PC-9 (cell line): Measurements from ENCODE around the gene CCDC88C. TPM values are rescaled to one million over a fixed set of nuclear protein-coding genes. Genes with fewer than 3 reads are reported as not detected.

Experiments
- BruUV-seq: library from RNA; stranded (reverse); fragments of 400-500 nt; replicated peaks from 2 replicates; lab custom pipeline; 2021; lab: Mats Ljungman, UMichigan
- CTCF ChIA-PET: fragments of 300-600 bp; sonication (Branson Sonifier 250); formaldehyde crosslinking; loops from one replicate; lab custom pipeline; 2022; ENCODE audit warnings: antibody characterized with exemption; lab: Charles Lee
- POLR2A ChIA-PET: fragments of 300-600 bp; sonication (Branson Sonifier 250); formaldehyde crosslinking; loops from one replicate; lab custom pipeline; 2022; ENCODE audit warnings: antibody characterized with exemption; ENCODE audit not compliant: unreplicated experiment; lab: Charles Lee
- DNase-seq, 2 experiments: peaks; one replicate each; pipeline versions ENCODE4 v3.0.0 to v3.0.0-alpha.2; 2015 to 2022; ENCODE audit warnings: mixed read lengths in 1 of 2
- H2AFZ ChIP-seq: fragments of 200-600 bp; sonication (generic); 2 replicates; pipeline ENCODE4 v1.8.1; 2017; ENCODE audit warnings: antibody characterized with exemption
- H3F3A ChIP-seq: fragments of 200-600 bp; sonication (generic); 2 replicates; pipeline ENCODE4 v1.8.1; 2017; ENCODE audit warnings: antibody characterized with exemption, mild to moderate bottlenecking, low read depth; ENCODE audit not compliant: insufficient read depth
- H3K27ac ChIP-seq: fragments of 200-600 bp; sonication (generic); 2 replicates; pipeline ENCODE4 v1.6.1; 2016; ENCODE audit warnings: mixed run types
- H3K27me3 ChIP-seq: fragments of 200-600 bp; sonication (generic); 2 replicates; pipeline ENCODE4 v1.6.1; 2016; ENCODE audit warnings: low read depth, mixed run types; ENCODE audit not compliant: insufficient read depth
- H3K36me3 ChIP-seq: fragments of 200-600 bp; sonication (generic); 2 replicates; pipeline ENCODE4 v1.6.1; 2016; ENCODE audit warnings: low read depth, mixed run types
- H3K4me1 ChIP-seq: fragments of 200-600 bp; sonication (generic); replicated peaks from 2 replicates; pipeline ENCODE4 v1.6.1; 2016; ENCODE audit warnings: mixed run types; ENCODE audit not compliant: insufficient read depth
- H3K4me2 ChIP-seq: fragments of 200-600 bp; sonication (generic); 2 replicates; pipeline ENCODE4 v1.6.1; 2017; ENCODE audit warnings: mixed run types
- H3K4me3 ChIP-seq: fragments of 200-600 bp; sonication (generic); 2 replicates; pipeline ENCODE4 v1.6.1; 2016; ENCODE audit warnings: mixed run types
- H3K79me2 ChIP-seq: fragments of 200-600 bp; sonication (generic); 2 replicates; pipeline ENCODE4 v1.6.1; 2017; ENCODE audit warnings: low read depth, mixed run types
- H3K9me2 ChIP-seq: fragments of 200-600 bp; sonication (generic); 2 replicates; pipeline ENCODE4 v1.8.1; 2017; ENCODE audit warnings: mild to moderate bottlenecking; ENCODE audit not compliant: insufficient read depth
- H3K9me3 ChIP-seq: fragments of 200-600 bp; sonication (generic); 2 replicates; pipeline ENCODE4 v1.8.1; 2016; ENCODE audit warnings: low read depth; ENCODE audit not compliant: insufficient read depth
- H4K20me1 ChIP-seq: fragments of 200-600 bp; sonication (generic); 2 replicates; pipeline ENCODE4 v1.8.1; 2017; ENCODE audit not compliant: insufficient read depth
- CTCF ChIP-seq: fragments of 200-600 bp; sonication (generic); conservative IDR thresholded peaks from 2 replicates; pipeline ENCODE4 v1.6.1; 2017; ENCODE audit warnings: mixed run types, antibody characterized with exemption, mild to moderate bottlenecking, moderate library complexity
- EZH2 ChIP-seq: fragments of 200-600 bp; sonication (generic); IDR thresholded peaks from 2 replicates; pipeline ENCODE4 v1.8.0; 2017; ENCODE audit warnings: antibody characterized with exemption, low read depth
- intact Hi-C: fragments of 100-400 bp; cut with micrococcal nuclease; formaldehyde crosslinking; loops from one replicate; pipeline ENCODE4 v1.10.0; 2022; ENCODE audit not compliant: unreplicated experiment
- total RNA-seq: library from RNA; stranded (reverse); gene quantifications from 2 replicates; pipeline ENCODE4 v1.2.3, GENCODE V29; 2021

The CCDC88C gene
- total RNA-seq, 1 experiment from 2014 or later = 7.4 TPM

DNA sequence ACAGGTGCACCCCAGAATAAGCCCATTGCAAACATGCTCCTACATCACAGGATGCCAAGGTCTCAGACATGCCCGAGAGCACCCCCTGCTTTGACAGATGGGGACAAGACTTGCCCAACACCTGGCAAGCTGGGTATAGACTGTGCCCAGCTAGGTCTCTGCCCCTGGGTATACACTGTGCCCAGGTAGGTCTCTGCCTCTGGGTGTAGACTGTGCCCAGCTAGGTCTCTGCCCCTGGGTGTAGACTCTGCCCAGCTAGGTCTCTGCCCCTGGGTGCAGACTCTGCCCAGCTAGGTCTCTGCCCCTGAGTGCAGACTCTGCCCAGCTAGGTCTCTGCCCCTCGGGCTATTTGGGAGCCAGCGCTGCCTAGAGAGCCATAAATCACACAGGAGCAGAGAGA lies 85.9 kb downstream of the CCDC88C start:
- DNase-seq = no peak
- no peaks in the 10 kb centered on the region for H3K9me3 ChIP-seq
- TF ChIP-seq EZH2 (no peak), CTCF (no peak)
- no peaks in the 10 kb centered on the region for H3K79me2 ChIP-seq
- H3K9me2 ChIP-seq = no peaks in the 10 kb centered on the region
- no peaks in the 10 kb centered on the region for H3K27me3 ChIP-seq
- CTCF ChIA-PET = no interaction called here
- intact Hi-C loops = no loop called here
- no peak overlapping the region for H3K4me2 ChIP-seq
- BruUV-seq = no TSS peak
- no peaks in the 10 kb centered on the region for H3F3A ChIP-seq
- H3K36me3 ChIP-seq = no peaks in the 10 kb centered on the region
- no peaks in the 10 kb centered on the region for H4K20me1 ChIP-seq
- H3K4me1 ChIP-seq = no peaks in the 10 kb centered on the region
- no peak overlapping the region for H3K4me3 ChIP-seq
- no peak overlapping the region for H2AFZ ChIP-seq
- no peak overlapping the region for H3K27ac ChIP-seq
- POLR2A ChIA-PET = no interaction called here

DNA sequence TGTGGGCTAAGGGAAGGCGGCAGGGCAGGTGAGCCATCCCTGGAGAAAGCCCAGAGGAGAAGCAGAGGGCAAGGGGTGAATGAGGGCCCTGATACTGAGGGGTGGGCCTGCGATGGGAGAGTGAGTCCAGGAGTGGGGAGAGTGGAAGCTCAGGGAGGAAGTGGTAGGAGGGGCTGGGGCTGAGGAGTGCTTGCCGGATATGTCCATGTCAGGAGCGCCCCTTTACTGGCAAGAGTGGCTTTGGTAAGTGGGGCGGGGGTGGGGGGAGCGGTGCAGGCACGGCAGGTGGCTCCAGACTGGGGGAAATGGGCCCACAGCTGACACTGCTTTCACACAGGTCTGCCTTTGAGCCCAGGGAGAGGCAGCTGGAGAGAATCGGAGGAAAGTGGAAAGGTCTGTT lies 86.8 kb downstream of the CCDC88C start:
- DNase-seq = no peak
- Histone ChIP-seq H2AFZ (no peak overlapping the region), H3K4me2 (no peak overlapping the region), H3K27ac (no peak overlapping the region), H3F3A (no peaks in the 10 kb centered on the region), H3K27me3 (no peaks in the 10 kb centered on the region), H4K20me1 (no peaks in the 10 kb centered on the region), H3K4me3 (no peak overlapping the region), H3K9me2 (no peaks in the 10 kb centered on the region), H3K36me3 (no peaks in the 10 kb centered on the region), H3K79me2 (no peaks in the 10 kb centered on the region), H3K4me1 (no peaks in the 10 kb centered on the region), H3K9me3 (no peaks in the 10 kb centered on the region)
- intact Hi-C loops = no loop called here
- ChIA-PET CTCF (no interaction called here), POLR2A (no interaction called here)
- TF ChIP-seq CTCF = no peak
- no TSS peak for BruUV-seq

DNA sequence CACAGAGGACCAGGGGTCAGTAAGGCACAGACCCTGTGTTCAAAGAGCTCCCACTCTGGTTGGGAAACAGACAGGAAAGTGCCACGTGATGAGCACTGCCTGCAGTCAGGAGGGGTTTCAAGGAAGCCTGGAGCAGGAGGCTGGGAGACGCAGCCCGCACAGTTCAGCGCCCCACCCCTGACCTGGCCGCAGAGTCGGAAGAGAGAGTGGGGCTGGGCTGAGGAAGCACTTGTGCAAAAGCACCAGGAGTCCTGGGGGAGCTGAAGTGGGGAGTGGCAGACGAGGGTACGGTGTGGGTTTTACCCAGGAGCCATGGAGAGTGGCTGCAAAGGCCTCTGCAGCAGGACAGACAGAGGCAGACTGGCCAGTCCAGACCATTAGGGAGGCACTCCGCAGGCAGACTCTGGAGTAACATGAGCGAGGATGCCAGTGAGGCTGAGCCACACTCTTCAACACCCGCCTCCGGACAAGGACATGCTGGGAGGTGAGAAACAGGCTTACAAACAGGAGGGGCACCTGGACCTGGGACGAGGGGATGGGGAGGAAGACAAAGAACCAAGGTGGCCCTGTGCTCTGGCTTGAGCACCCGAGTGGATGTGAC lies 87.4 kb downstream of the CCDC88C start:
- ChIA-PET POLR2A (no interaction called here), CTCF (no interaction called here)
- no peak for DNase-seq
- TF ChIP-seq CTCF = no peak
- no peak for TF ChIP-seq EZH2
- no peaks in the 10 kb centered on the region for H3K36me3 ChIP-seq
- no peak overlapping the region for H3K4me2 ChIP-seq
- no peak overlapping the region for H2AFZ ChIP-seq
- no peaks in the 10 kb centered on the region for H4K20me1 ChIP-seq
- H3K9me2 ChIP-seq = no peaks in the 10 kb centered on the region
- H3K79me2 ChIP-seq = no peaks in the 10 kb centered on the region
- no peaks in the 10 kb centered on the region for H3K27me3 ChIP-seq
- no TSS peak for BruUV-seq
- no peaks in the 10 kb centered on the region for H3F3A ChIP-seq
- intact Hi-C loops = no loop called here
- no peak overlapping the region for H3K27ac ChIP-seq
- H3K4me3 ChIP-seq = no peak overlapping the region
- no peaks in the 10 kb centered on the region for H3K4me1 ChIP-seq
- no peaks in the 10 kb centered on the region for H3K9me3 ChIP-seq
